ENCODE data around the gene NRXN3. TPM values are rescaled to one million over a fixed set of nuclear protein-coding genes. Genes with fewer than 3 reads are reported as not detected.

The NRXN3 gene
- total RNA-seq, 1 donor from 2014 or later = 18.0 TPM

GRCh38 chr14:79630288-79630960 is 1460.3 kb downstream of the NRXN3 start:
- Histone ChIP-seq H3K36me3 (ENCODE audit: insufficient read depth, low read length) (no peaks in the 10 kb centered on the region), H3K9ac (ENCODE audit: low read length) (no peak overlapping the region), H3K79me2 (ENCODE audit: insufficient read depth, low read length) (no peaks in the 10 kb centered on the region), H2AFZ (ENCODE audit: low read depth, low read length) (no peak overlapping the region), H3K9me3 (ENCODE audit: insufficient read depth, low read depth, low read length) (no peaks in the 10 kb centered on the region), H3K27ac (ENCODE audit: low read depth, low read length) (no peak overlapping the region), H3K4me1 (ENCODE audit: insufficient read depth, low read length) (no peaks in the 10 kb centered on the region), H3K4me2 (ENCODE audit: low read length) (no peak overlapping the region), H3K4me3 (ENCODE audit: insufficient read depth, low read depth, low read length) (no peak overlapping the region), H4K20me1 (ENCODE audit: insufficient read depth, low read length) (no peaks in the 10 kb centered on the region), H3K27me3 (ENCODE audit: insufficient read depth, low read length) (no peaks in the 10 kb centered on the region)
- H3K9me3 Mint-ChIP-seq (ENCODE audit: unreplicated experiment) = no peaks in the 10 kb centered on the region
- H3K27ac Mint-ChIP-seq (ENCODE audit: unreplicated experiment) = no peak overlapping the region
- peaks cover 4% of the 10 kb centered on the region for H3K36me3 Mint-ChIP-seq (ENCODE audit: low read depth, unreplicated experiment)
- H3K27me3 Mint-ChIP-seq (ENCODE audit: low read depth, unreplicated experiment) = no peaks in the 10 kb centered on the region
- TF ChIP-seq EZH2 (IDR thresholded peaks at IDR 0.05; ENCODE audit: insufficient read depth, low read length) (no peak), CTCF (IDR thresholded peaks at IDR 0.05; ENCODE audit: insufficient read depth, low read depth, low read length) (no peak)
- FAIRE-seq (no peak), DNase-seq (ENCODE audit: low read depth) (no peak)
- peaks cover 10% of the 10 kb centered on the region for H3K4me1 Mint-ChIP-seq (ENCODE audit: low read depth, unreplicated experiment)
- no peak overlapping the region for H3K4me3 Mint-ChIP-seq (ENCODE audit: unreplicated experiment)

- Mint-ChIP-seq H3K4me3 (ENCODE audit: unreplicated experiment) (no peak overlapping the region), H3K4me1 (ENCODE audit: low read depth, unreplicated experiment) (peaks cover 10% of the 10 kb centered on the region), H3K27ac (ENCODE audit: unreplicated experiment) (no peak overlapping the region), H3K27me3 (ENCODE audit: low read depth, unreplicated experiment) (no peaks in the 10 kb centered on the region), H3K36me3 (ENCODE audit: low read depth, unreplicated experiment) (peaks cover 4% of the 10 kb centered on the region), H3K9me3 (ENCODE audit: unreplicated experiment) (no peaks in the 10 kb centered on the region)
- FAIRE-seq = no peak
- Histone ChIP-seq H3K79me2 (ENCODE audit: insufficient read depth, low read length) (no peaks in the 10 kb centered on the region), H3K4me2 (ENCODE audit: low read length) (no peak overlapping the region), H3K27ac (ENCODE audit: low read depth, low read length) (no peak overlapping the region), H3K9me3 (ENCODE audit: insufficient read depth, low read depth, low read length) (no peaks in the 10 kb centered on the region), H3K4me1 (ENCODE audit: insufficient read depth, low read length) (no peaks in the 10 kb centered on the region), H3K9ac (ENCODE audit: low read length) (no peak overlapping the region), H4K20me1 (ENCODE audit: insufficient read depth, low read length) (no peaks in the 10 kb centered on the region), H2AFZ (ENCODE audit: low read depth, low read length) (no peak overlapping the region), H3K36me3 (ENCODE audit: insufficient read depth, low read length) (no peaks in the 10 kb centered on the region), H3K27me3 (ENCODE audit: insufficient read depth, low read length) (no peaks in the 10 kb centered on the region), H3K4me3 (ENCODE audit: insufficient read depth, low read depth, low read length) (no peak overlapping the region)
- no peak for TF ChIP-seq CTCF (IDR thresholded peaks at IDR 0.05; ENCODE audit: insufficient read depth, low read depth, low read length)
- TF ChIP-seq EZH2 (IDR thresholded peaks at IDR 0.05; ENCODE audit: insufficient read depth, low read length) = no peak
- no peak for DNase-seq (ENCODE audit: low read depth)
Measured at GRCh38 chr14:79631276-79631675, 1461.1 kb downstream of the NRXN3 start.

GRCh38 chr14:79638672-79639266 is 1468.6 kb downstream of the NRXN3 start:
- Mint-ChIP-seq H3K4me1 (ENCODE audit: low read depth, unreplicated experiment) (no peaks in the 10 kb centered on the region), H3K36me3 (ENCODE audit: low read depth, unreplicated experiment) (no peaks in the 10 kb centered on the region), H3K27ac (ENCODE audit: unreplicated experiment) (no peak overlapping the region), H3K9me3 (ENCODE audit: unreplicated experiment) (no peaks in the 10 kb centered on the region), H3K4me3 (ENCODE audit: unreplicated experiment) (no peak overlapping the region), H3K27me3 (ENCODE audit: low read depth, unreplicated experiment) (no peaks in the 10 kb centered on the region)
- Histone ChIP-seq H3K27me3 (ENCODE audit: insufficient read depth, low read length) (no peaks in the 10 kb centered on the region), H3K9ac (ENCODE audit: low read length) (no peak overlapping the region), H3K9me3 (ENCODE audit: insufficient read depth, low read depth, low read length) (no peaks in the 10 kb centered on the region), H3K36me3 (ENCODE audit: insufficient read depth, low read length) (no peaks in the 10 kb centered on the region), H3K27ac (ENCODE audit: low read depth, low read length) (no peak overlapping the region), H2AFZ (ENCODE audit: low read depth, low read length) (no peak overlapping the region), H3K79me2 (ENCODE audit: insufficient read depth, low read length) (no peaks in the 10 kb centered on the region), H3K4me1 (ENCODE audit: insufficient read depth, low read length) (no peaks in the 10 kb centered on the region), H4K20me1 (ENCODE audit: insufficient read depth, low read length) (no peaks in the 10 kb centered on the region), H3K4me3 (ENCODE audit: insufficient read depth, low read depth, low read length) (no peak overlapping the region), H3K4me2 (ENCODE audit: low read length) (no peak overlapping the region)
- no peak for TF ChIP-seq EZH2 (IDR thresholded peaks at IDR 0.05; ENCODE audit: insufficient read depth, low read length)
- no peak for TF ChIP-seq CTCF (IDR thresholded peaks at IDR 0.05; ENCODE audit: insufficient read depth, low read depth, low read length)
- no peak for DNase-seq (ENCODE audit: low read depth)
- no peak for FAIRE-seq

Data from astrocyte (in vitro differentiated cells and primary cell).